Esophagus (tissue), 2 donors: ENCODE data around the gene RIMBP2. TPM values are rescaled to one million over a fixed set of nuclear protein-coding genes. Genes with fewer than 3 reads are reported as not detected.

Experiments
- H3K27ac ChIP-seq, 2 donors: one replicate each; pipeline ENCODE4 v1.5.1; 2013; ENCODE audit warnings: low read depth in 2 of 2, mild to moderate bottlenecking in 2 of 2, inconsistent platforms in 1 of 2, low read length in 1 of 2, moderate library complexity in 1 of 2
- H3K27me3 ChIP-seq, 2 donors: one replicate each; pipeline ENCODE4 v1.6.1; 2013; ENCODE audit warnings: low read length in 2 of 2, control low read depth in 1 of 2, mild to moderate bottlenecking in 1 of 2; ENCODE audit not compliant: insufficient read depth in 2 of 2, control insufficient read depth in 1 of 2
- H3K36me3 ChIP-seq, 2 donors: one replicate each; pipeline ENCODE4 v1.6.1; 2013; ENCODE audit warnings: low read length in 1 of 2; ENCODE audit not compliant: control insufficient read depth in 2 of 2, insufficient read depth in 2 of 2
- H3K4me1 ChIP-seq, 2 donors: one replicate each; pipeline ENCODE4 v1.6.1; 2013; ENCODE audit warnings: low read length in 1 of 2; ENCODE audit not compliant: control insufficient read depth in 2 of 2, insufficient read depth in 2 of 2
- H3K4me3 ChIP-seq, 2 donors: one replicate each; pipeline ENCODE4 v1.5.1; 2013; ENCODE audit warnings: low read length in 2 of 2, mild to moderate bottlenecking in 2 of 2, low read depth in 1 of 2, moderate library complexity in 1 of 2
- H3K9me3 ChIP-seq, 2 donors: one replicate each; pipeline ENCODE4 v1.6.1; 2013; ENCODE audit warnings: mild to moderate bottlenecking in 2 of 2, low read depth in 1 of 2, low read length in 1 of 2, moderate library complexity in 1 of 2; ENCODE audit not compliant: control insufficient read depth in 2 of 2, insufficient read depth in 1 of 2
- WGBS, 2 donors: extraction: QIAGEN DNeasy Blood & Tissue Kit; methylation state at CpG; one replicate each; pipeline ENCODE4 v1.1.7; 2013; 5-methylcytosine and 5-hydroxymethylcytosine counted together
- polyA plus RNA-seq, 2 donors: library from polyadenylated mRNA; stranded (reverse); fragments of 200-250 nt; gene quantifications; one replicate each; pipeline ENCODE4 v1.2.3, GENCODE V29; 2013
- donor health status: healthy with polysubstance abuse.
- donor health status: Bipolar disorder and iron deficiency.

RIMBP2 gene
- polyA plus RNA-seq, 2 donors: 0.20 to 0.69 TPM

GRCh38 chr12:130627175-130627574 lies 88.9 kb downstream of the RIMBP2 start:
- no peak overlapping the region for H3K4me3 ChIP-seq
- no peaks in the 10 kb centered on the region for H3K4me1 ChIP-seq
- no peaks in the 10 kb centered on the region for H3K27me3 ChIP-seq
- peaks cover 3 to 11% of the 10 kb centered on the region in 2 donors for H3K9me3 ChIP-seq
- no peak overlapping the region for H3K27ac ChIP-seq
- 88 to 91% methylated on average over 7 of the region's 7 CpGs for WGBS, 2 donors
- no peaks in the 10 kb centered on the region for H3K36me3 ChIP-seq

GRCh38 chr12:130626601-130627000 lies 89.5 kb downstream of the RIMBP2 start:
- Histone ChIP-seq H3K27me3 (no peaks in the 10 kb centered on the region), H3K36me3 (no peaks in the 10 kb centered on the region), H3K4me3 (no peak overlapping the region), H3K27ac (no peak overlapping the region), H3K9me3 (peaks cover 3 to 11% of the 10 kb centered on the region in 2 donors), H3K4me1 (no peaks in the 10 kb centered on the region)
- 76 to 79% methylated on average over 11 of the region's 11 CpGs for WGBS, 2 donors

- 50% methylated on average over 5 of the region's 5 CpGs for WGBS, 2 donors
These were observed 90.9 kb downstream of the RIMBP2 start for GRCh38 chr12:130625201-130625600.

GRCh38 chr12:130622803-130623202 lies 93.3 kb downstream of the RIMBP2 start:
- Histone ChIP-seq H3K27ac (no peak overlapping the region), H3K4me3 (no peak overlapping the region), H3K4me1 (no peaks in the 10 kb centered on the region), H3K36me3 (no peaks in the 10 kb centered on the region), H3K9me3 (peaks cover 6 to 11% of the 10 kb centered on the region in 2 donors), H3K27me3 (no peaks in the 10 kb centered on the region)
- 49 to 55% methylated on average over 3 of the region's 3 CpGs for WGBS, 2 donors

More at GRCh38 chr12:130625201-130625600, 90.9 kb downstream of the RIMBP2 start:
- H3K36me3 ChIP-seq: no peaks in the 10 kb centered on the region
- H3K4me1 ChIP-seq: no peaks in the 10 kb centered on the region
- no peaks in the 10 kb centered on the region for H3K27me3 ChIP-seq
- peaks cover 5 to 11% of the 10 kb centered on the region in 2 donors for H3K9me3 ChIP-seq
- H3K27ac ChIP-seq: no peak overlapping the region
- H3K4me3 ChIP-seq: no peak overlapping the region

GRCh38 chr12:130621696-130622298 lies 94.3 kb downstream of the RIMBP2 start:
- H3K4me1 ChIP-seq: no peaks in the 10 kb centered on the region
- WGBS, 2 donors: 90 to 92% methylated on average over 13 of the region's 13 CpGs
- no peaks in the 10 kb centered on the region for H3K36me3 ChIP-seq
- H3K27ac ChIP-seq: no peak overlapping the region
- peaks cover 6 to 8% of the 10 kb centered on the region in 2 donors for H3K9me3 ChIP-seq
- H3K4me3 ChIP-seq: no peak overlapping the region
- H3K27me3 ChIP-seq: no peaks in the 10 kb centered on the region

- H3K4me1 ChIP-seq: no peaks in the 10 kb centered on the region
- H3K4me3 ChIP-seq: no peak overlapping the region
- H3K27me3 ChIP-seq: no peaks in the 10 kb centered on the region
- no peaks in the 10 kb centered on the region for H3K36me3 ChIP-seq
- peaks cover 3 to 6% of the 10 kb centered on the region in 2 donors for H3K9me3 ChIP-seq
- H3K27ac ChIP-seq: no peak overlapping the region
- 87 to 92% methylated on average over 6 of the region's 6 CpGs for WGBS, 2 donors
These were observed 95.3 kb downstream of the RIMBP2 start for GRCh38 chr12:130620756-130621155.

- no peaks in the 10 kb centered on the region for H3K36me3 ChIP-seq
- WGBS, 2 donors: 91% methylated on average over 14 of the region's 14 CpGs
- no peak overlapping the region for H3K4me3 ChIP-seq
- H3K9me3 ChIP-seq: peaks cover 3 to 6% of the 10 kb centered on the region in 2 donors
- no peaks in the 10 kb centered on the region for H3K4me1 ChIP-seq
- H3K27ac ChIP-seq: no peak overlapping the region
- H3K27me3 ChIP-seq: no peaks in the 10 kb centered on the region
These were observed 95.8 kb downstream of the RIMBP2 start for GRCh38 chr12:130620281-130620680.

GRCh38 chr12:130619385-130620001 lies 96.6 kb downstream of the RIMBP2 start:
- peaks cover 3 to 6% of the 10 kb centered on the region in 2 donors for H3K9me3 ChIP-seq
- H3K36me3 ChIP-seq: no peaks in the 10 kb centered on the region
- no peaks in the 10 kb centered on the region for H3K27me3 ChIP-seq
- H3K4me3 ChIP-seq: no peak overlapping the region
- H3K27ac ChIP-seq: no peak overlapping the region
- H3K4me1 ChIP-seq: no peaks in the 10 kb centered on the region
- WGBS, 2 donors: 72 to 74% methylated on average over 16 of the region's 16 CpGs

GRCh38 chr12:130617219-130617618 lies 98.9 kb downstream of the RIMBP2 start:
- Histone ChIP-seq H3K4me1 (no peaks in the 10 kb centered on the region), H3K27me3 (no peaks in the 10 kb centered on the region), H3K27ac (no peak overlapping the region), H3K36me3 (no peaks in the 10 kb centered on the region), H3K4me3 (no peak overlapping the region), H3K9me3 (peaks cover 0 to 4% of the 10 kb centered on the region in 2 donors)
- 64 to 71% methylated on average over 4 of the region's 4 CpGs for WGBS, 2 donors

- Histone ChIP-seq H3K36me3 (no peaks in the 10 kb centered on the region), H3K9me3 (peaks cover 0 to 4% of the 10 kb centered on the region in 2 donors), H3K27me3 (no peaks in the 10 kb centered on the region), H3K27ac (no peak overlapping the region), H3K4me1 (no peaks in the 10 kb centered on the region), H3K4me3 (no peak overlapping the region)
- WGBS, 2 donors: 79 to 86% methylated on average over 16 of the region's 16 CpGs
These were observed 100.2 kb downstream of the RIMBP2 start for GRCh38 chr12:130615861-130616345.
